Right renal pelvis (tissue), 4 donors: Measurements from ENCODE around the gene OCSTAMP. TPM values are rescaled to one million over a fixed set of nuclear protein-coding genes. Genes with fewer than 3 reads are reported as not detected.

Experiments used
- DNase-seq, 4 donors: peaks; one replicate each; pipeline ENCODE4 v3.0.0-alpha.2; 2013; ENCODE audit warnings: low read depth in 4 of 4, low spot score in 3 of 4, missing footprints in 1 of 4
- polyA plus RNA-seq, 4 donors: library from polyadenylated mRNA; unstranded; fragments of 120-200 nt; gene quantifications; one replicate each; pipeline ENCODE4 v1.2.1, GENCODE V29; 2013; ENCODE audit not compliant: insufficient read length in 4 of 4

Gene OCSTAMP
- polyA plus RNA-seq, 4 donors = not detected

GRCh38 chr20:46573788-46574584 lies 23.5 kb upstream of the OCSTAMP start:
- no peak for DNase-seq

- peak in 1 of 4 donors; percentile 20 for DNase-seq
Observed at GRCh38 chr20:46573234-46573633, 22.8 kb upstream of the OCSTAMP start.

GRCh38 chr20:46572790-46573189 lies 22.3 kb upstream of the OCSTAMP start:
- DNase-seq = no peak

- DNase-seq = no peak
Observed at GRCh38 chr20:46572153-46572552, 21.7 kb upstream of the OCSTAMP start.

DNA sequence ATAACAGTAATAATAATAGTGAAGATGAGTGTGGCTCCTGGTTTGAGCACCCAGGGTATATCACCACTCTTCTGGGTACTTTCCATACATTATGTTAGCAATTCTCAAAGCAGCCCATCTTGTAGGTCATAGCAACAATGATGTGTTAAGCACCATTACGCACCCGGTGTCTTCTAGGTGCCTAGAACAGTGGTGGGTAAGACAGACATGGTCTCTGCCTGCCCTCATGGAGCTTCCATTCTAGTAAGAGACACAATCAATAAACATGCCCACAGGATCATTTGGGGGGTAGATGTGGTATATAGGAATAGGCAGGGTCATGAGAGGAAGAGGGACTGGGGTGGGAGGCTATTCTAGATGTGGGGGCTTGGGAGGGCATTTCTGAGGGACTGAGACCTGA lies 21.0 kb upstream of the OCSTAMP start:
- no peak for DNase-seq

DNA sequence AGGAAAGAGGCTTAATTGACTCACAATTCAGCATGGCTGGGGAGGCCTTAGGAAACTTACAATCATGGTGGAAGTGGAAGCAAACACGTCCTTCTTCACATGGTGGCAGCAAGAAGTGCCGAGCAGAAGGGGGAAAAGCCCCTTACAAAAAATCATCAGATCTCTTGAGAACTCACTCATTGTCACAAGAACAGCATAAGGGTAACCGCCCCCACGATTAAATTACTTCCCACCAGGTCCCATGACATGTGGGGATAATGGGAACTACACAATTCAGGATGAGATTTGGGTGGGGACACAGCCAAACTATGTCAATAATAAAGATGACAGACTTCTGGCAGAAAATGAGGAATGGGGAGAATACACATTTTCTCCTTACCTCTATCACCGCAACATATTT lies 20.5 kb upstream of the OCSTAMP start:
- DNase-seq = no peak

DNA sequence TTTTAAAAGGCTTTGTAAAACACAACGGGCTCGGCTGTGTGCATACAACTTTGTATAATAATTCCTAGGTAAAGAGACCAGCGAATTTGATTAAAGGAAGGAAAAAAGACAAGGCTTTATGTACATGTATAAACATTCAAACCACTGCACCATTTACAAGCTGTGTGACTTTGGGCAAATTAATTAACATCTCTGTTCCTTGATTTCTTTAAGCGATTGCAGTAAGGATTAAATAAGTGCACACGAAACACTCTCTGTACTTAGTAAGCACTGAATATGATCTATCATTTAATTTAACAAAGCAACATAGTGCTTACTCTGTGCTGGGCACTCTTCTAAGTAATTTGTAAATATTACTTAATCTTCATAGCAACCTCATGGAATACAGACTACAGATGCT lies 19.5 kb upstream of the OCSTAMP start:
- no peak for DNase-seq

- DNase-seq = peak; percentile 68 to 80 (median 78)
Observed at GRCh38 chr20:46568570-46569129, 18.2 kb upstream of the OCSTAMP start.

DNA sequence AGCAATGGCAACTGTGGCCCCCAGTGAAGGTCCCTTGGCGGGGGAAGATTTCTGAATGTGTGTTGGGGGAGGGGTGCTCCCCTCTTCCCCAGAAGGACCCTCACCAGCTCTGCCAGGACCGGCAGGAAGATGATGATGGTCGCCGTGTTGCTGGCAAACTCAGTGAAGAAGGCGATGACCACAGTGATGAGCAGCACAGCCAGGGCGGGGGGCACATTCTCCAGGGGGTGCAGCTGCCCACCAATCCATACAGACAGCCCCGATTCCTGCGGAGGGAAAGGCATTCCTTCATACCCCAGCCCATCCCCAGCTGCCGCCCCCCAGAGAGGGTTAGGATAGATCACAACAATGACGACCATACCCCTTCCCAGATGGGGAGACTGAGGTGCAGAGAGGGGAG lies 15.7 kb upstream of the OCSTAMP start:
- no peak for DNase-seq

DNA sequence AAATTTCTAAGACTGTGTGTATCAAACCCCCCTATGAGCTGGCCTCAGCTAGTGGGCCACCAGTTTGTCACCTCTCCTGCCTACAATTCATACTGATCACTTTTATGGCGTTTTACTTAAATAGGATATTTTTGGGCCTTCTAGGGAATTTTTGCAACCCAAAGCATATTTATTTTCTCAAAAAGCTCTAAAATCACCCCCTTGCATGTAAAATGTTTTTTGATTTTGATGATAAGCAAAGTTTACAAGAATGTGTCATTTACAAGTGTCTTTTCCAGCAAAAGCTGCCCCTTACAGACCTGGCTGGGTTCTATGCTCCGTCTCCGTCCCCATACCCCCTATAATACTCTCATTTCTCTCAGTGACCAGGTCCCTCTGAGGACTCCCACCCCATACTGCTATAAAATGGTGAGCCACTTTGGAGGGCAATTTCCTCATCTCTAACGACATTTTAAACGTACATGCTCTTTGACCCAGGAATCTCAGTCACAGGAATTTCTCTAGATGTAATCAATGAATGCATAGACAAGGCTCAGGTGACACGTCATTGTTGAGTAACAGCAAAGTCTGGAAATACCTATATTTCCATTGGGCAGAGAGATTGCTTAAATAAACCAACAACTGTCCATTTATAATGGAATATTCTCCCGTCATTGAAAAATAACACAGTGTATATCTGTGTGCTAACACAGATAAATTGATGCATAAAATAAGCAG lies 13.9 kb upstream of the OCSTAMP start:
- DNase-seq = no peak

GRCh38 chr20:46563860-46564221 lies 13.4 kb upstream of the OCSTAMP start:
- no peak for DNase-seq

DNA sequence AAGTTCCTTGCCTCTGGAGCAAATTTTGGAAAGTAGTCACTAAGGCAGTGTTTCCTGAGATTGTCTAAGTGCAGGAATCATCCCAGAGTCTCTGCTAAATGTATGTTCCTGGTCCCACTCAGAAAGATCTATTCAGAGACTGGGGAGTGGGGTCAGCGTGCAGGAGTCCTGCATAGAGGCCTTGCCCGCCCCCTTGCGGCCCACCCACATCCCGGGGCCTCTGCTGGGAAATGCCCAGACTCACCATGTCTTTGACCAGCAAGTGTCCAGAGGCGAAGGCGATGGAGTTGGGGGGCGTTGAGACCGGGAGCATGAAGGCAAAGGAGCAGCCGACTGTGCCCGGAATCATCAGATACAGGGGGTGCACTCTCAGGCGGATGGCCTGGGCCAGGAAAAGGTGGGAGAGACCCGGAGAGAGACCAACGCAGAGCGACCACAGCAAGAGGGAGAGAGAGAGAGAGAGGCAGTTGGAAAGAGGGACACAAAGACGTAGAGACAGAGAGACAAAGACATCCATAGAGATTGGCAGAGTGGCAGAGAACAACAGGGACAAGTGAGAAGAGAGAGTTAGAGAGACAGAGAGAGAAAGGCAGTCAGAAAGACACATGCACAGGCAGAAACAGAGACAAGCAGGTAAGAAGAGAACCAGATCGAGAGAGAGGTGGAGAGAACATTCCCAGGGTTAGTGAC lies 12.9 kb upstream of the OCSTAMP start:
- no peak for DNase-seq

DNA sequence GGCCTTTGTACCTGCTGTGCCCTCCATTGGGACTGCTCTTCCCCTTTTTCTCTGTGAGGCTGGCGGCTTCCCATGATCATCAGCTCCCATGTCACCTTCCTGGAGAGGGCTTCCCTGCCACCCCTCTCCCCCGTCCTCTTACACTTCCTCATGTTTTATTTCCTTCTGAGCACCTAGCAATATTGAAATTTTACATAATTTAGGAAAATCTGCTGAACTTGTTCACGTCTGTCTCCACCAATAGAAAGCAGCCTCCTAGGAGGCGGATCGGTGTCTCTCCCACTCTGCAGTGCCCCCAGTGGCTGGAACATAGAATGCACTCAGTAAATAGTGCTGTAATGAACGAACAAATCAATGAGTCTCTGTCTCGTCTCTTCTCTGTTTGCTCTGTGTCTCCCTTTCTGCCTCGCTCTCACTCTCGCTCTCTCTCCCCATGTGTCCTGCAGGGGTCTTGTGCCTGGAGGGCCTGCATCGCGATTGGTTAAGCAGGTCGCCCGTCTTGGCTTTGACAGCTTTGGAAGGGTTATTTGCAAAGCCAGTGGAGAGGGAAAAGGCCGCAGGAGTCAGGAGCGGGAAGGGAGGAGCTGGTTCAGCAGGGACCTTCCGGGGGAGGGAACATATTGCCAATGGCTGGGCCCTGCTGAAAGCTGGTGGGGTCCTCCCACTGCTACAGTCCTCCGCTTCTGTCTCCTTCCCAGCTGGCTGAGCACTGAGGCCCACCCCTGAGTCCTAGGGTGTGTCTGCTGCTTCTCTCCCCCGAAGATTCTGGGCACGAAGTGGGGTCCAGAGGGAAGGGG lies 12.1 kb upstream of the OCSTAMP start:
- peak; percentile 71 to 80 (median 76) for DNase-seq

DNA sequence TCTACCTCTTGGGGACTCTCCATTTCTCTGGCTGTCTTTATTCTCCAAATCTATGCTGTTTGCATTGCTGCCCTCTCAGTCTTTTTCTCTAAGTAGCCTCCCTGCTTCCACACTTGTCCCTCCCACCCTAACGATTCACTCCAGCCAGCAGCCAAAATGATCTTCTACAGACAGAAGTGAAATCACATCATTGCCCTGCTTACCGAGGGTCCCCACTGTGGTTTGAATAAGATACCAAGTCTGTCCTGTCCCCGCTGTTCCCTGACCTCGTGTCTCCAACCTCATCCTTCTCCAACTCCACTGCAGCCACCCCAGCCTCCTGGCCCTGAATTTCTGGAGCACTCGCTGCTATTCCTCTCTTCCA lies 11.5 kb upstream of the OCSTAMP start:
- no peak for DNase-seq

GRCh38 chr20:46559685-46560440 lies 9.4 kb upstream of the OCSTAMP start:
- no peak for DNase-seq

DNA sequence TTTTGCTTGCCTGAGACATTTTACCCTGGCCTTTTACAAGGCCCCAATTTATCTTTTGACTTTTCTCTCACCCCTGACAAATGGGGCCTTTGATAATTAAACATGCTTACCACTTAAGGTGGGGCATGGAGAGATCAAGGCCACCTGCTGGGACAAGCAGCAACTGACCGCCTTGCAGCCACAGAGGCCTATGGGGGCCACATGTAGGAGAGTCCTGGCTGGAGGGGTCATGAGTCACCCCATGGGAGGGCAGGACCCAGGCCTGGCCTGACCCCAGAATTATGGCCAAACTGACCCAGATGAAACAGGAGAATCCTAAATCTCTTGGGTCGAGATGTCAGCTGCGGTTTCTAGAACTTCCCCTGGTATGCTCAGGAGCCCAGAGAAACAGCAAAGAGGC lies 8.5 kb upstream of the OCSTAMP start:
- no peak for DNase-seq

- no peak for DNase-seq
Observed at GRCh38 chr20:46558511-46558959, 8.1 kb upstream of the OCSTAMP start.

GRCh38 chr20:46557231-46557956 lies 6.9 kb upstream of the OCSTAMP start:
- no peak for DNase-seq

GRCh38 chr20:46555370-46555956 lies 5.0 kb upstream of the OCSTAMP start:
- DNase-seq = no peak
